ENCODE results near the gene MINDY4.

DNA sequence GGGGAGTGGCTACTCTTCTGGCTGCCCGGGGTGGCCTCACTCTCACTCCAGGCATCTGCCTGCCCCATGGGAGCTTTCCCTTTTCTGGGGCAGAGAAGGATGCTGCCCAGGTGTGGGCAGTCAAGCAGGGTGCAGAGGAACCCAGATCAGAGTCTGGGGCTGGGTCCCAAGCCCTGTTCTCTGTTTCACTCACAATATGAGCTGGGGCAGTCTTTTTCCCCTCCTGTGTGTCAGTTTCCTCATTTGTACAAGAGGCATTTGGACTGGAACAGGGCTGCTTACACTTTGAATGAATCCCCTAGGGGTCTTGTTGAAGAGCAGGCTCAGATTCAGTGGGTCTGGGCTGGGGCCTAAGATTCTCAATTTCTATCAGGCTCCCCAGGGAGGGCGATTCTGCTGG is 102.0 kb downstream of the MINDY4 start:
- TF ChIP-seq POLR2AphosphoS5 (IDR thresholded peaks at IDR 0.05) = no peak
- TF ChIP-seq POLR2A (IDR thresholded peaks at IDR 0.05) = no peak
- no peak for TF ChIP-seq CTCF (IDR thresholded peaks at IDR 0.05)
- no peak for TF ChIP-seq EP300 (IDR thresholded peaks at IDR 0.05)
